ENCODE results near the gene HSPA12A. TPM values are rescaled to one million over a fixed set of nuclear protein-coding genes. Genes with fewer than 3 reads are reported as not detected.

HSPA12A gene
- polyA plus RNA-seq (5.4 to 8.5 TPM (median 8.1 TPM) in 3 replicates), polyA minus RNA-seq (7.7 to 14.1 TPM (median 13.7 TPM) in 3 replicates)
- 4.8 TPM for polyA plus RNA-seq (2011; ENCODE audit: low read depth)
- polyA plus RNA-seq (2011; cell fraction: cytosol; rRNA removed) = 5.1 and 6.9 TPM in 2 replicates
- 18.1 and 20.3 TPM in 2 replicates for polyA plus RNA-seq (2011; cell fraction: nucleus; rRNA removed)
- polyA plus RNA-seq (2012; ENCODE audit: low replicate concordance) = 4.1 and 4.8 TPM in 2 replicates
- polyA minus RNA-seq (2011; cell fraction: cytosol; rRNA and poly(A)+ RNA removed) = 10.6 TPM
- 7.9 and 17.2 TPM in 2 replicates for polyA minus RNA-seq (2011; cell fraction: nucleus; rRNA and poly(A)+ RNA removed)

DNA sequence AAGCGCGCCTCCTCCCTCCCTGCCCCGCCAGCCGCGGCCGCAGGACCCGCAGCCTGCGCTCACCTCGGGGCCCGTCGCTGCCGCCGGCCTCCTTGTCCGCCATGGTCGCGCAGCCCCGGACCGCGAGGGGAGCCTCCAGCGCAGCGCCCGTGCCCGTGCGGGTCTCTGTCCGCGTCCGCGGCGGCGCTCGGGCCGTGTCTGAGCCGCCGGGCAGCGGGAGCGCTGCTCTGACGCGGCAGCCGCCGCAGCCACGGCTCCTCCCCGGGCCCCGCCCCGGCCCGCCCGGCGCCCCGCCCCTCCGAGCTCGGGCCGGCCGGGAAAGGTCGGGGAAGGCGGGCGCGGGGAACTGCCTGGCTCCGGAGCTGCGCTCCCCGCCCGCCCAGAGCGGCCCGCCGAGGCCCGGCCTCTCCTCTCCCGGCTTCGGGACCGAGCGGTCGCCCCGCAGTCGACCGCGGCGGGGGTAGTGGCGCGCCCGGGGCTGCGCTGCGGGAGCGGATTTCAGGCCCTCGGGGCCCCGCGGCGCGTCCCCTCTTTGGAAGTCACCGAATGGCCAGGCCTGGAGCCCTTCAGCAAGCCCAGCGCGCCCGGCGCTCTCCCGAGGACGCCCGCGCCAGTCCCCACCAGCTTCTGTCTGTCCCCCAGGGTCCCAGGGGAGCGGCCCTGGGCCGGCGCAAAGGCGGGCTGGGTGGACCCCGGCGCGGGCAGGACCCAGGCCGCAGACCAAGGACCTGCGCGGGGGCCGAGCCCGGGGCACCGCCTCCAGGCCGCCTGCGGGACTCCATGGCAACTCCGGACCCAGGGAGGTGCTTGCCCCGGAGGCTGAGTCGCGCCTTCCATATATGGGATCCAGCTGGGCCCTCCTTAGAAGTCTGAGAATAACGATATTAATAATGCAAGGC lies at the start of gene HSPA12A:
TSS of gene HSPA12A (minus strand) at position 200 of the 899 bp plus-strand sequence. CDS start at position 103, 97 bp downstream.
- H3K36me3 ChIP-seq (ENCODE audit: control insufficient read depth in 2 of 2, extremely low read depth in 1 of 2, insufficient read depth in 2 of 2, low read length in 2 of 2) = no peaks in the 10 kb centered on the region
- DNase-seq (ENCODE audit: low read depth, low spot score) (no peak), FAIRE-seq (no peak)
- peak within 1 kb of the TSS; percentile 80 for H3K4me2 ChIP-seq (ENCODE audit: control insufficient read depth, extremely low read depth, insufficient read depth, low read depth, low read length)
- H3K27ac ChIP-seq (ENCODE audit: control insufficient read depth, insufficient read depth, low read length) = no peak within 1 kb of the TSS
- no peak for TF ChIP-seq CTCF (optimal IDR thresholded peaks at IDR 0.05 in 1 of 3, IDR thresholded peaks at IDR 0.05 in 1 of 3, conservative IDR thresholded peaks at IDR 0.05 in 1 of 3; ENCODE audit: extremely low read depth in 1 of 3, insufficient read depth in 2 of 3, low read length in 3 of 3)
- no peaks in the 10 kb centered on the region for H3K9me3 ChIP-seq (ENCODE audit: control insufficient read depth, low read depth, low read length)
- peak within 1 kb of the TSS; percentile 63 for H2AFZ ChIP-seq (ENCODE audit: control insufficient read depth, low read length)
- dilution Hi-C loops (cut with MboI; ENCODE audit: extremely low pct_ligation_motif_present, low sequenced_read_pairs) = no loop called here
- H3K9me1 ChIP-seq (ENCODE audit: control insufficient read depth, extremely low read depth, insufficient read depth, low read length) = no peaks in the 10 kb centered on the region
- peak within 1 kb of the TSS; percentile 56 to 70 (median 59) for H3K4me3 ChIP-seq (ENCODE audit: control insufficient read depth in 2 of 3, extremely low read depth in 1 of 3, insufficient read depth in 2 of 3, low read depth in 1 of 3, low read length in 3 of 3)
- peaks cover 3% of the 10 kb centered on the region for H4K20me1 ChIP-seq (ENCODE audit: control insufficient read depth, extremely low read depth, insufficient read depth, low read length)
- H3K9ac ChIP-seq (ENCODE audit: control insufficient read depth, extremely low read depth, insufficient read depth, low read length) = peak within 1 kb of the TSS; percentile 54
- H3K27me3 ChIP-seq (ENCODE audit: control insufficient read depth, extremely low read depth, insufficient read depth, low read length) = no peaks in the 10 kb centered on the region
- no peaks in the 10 kb centered on the region for H3K79me2 ChIP-seq (ENCODE audit: control insufficient read depth, insufficient read depth, low read length)
- H3K4me1 ChIP-seq (ENCODE audit: control insufficient read depth, extremely low read depth, insufficient read depth, low read length) = peaks cover 7% of the 10 kb centered on the region

GRCh38 chr10:116791241-116791640 lies 48.9 kb upstream of the HSPA12A start:
- FAIRE-seq = no peak
- Histone ChIP-seq H3K9ac (ENCODE audit: control insufficient read depth, extremely low read depth, insufficient read depth, low read length) (no peak overlapping the region), H3K4me3 (ENCODE audit: control insufficient read depth in 2 of 3, extremely low read depth in 1 of 3, insufficient read depth in 2 of 3, low read depth in 1 of 3, low read length in 3 of 3) (no peak overlapping the region)

More at GRCh38 chr10:116791241-116791640, 48.9 kb upstream of the HSPA12A start:
- H4K20me1 ChIP-seq (ENCODE audit: control insufficient read depth, extremely low read depth, insufficient read depth, low read length) = no peaks in the 10 kb centered on the region
- H3K27ac ChIP-seq (ENCODE audit: control insufficient read depth, insufficient read depth, low read length) = no peak overlapping the region
- no peaks in the 10 kb centered on the region for H3K36me3 ChIP-seq (ENCODE audit: control insufficient read depth in 2 of 2, extremely low read depth in 1 of 2, insufficient read depth in 2 of 2, low read length in 2 of 2)
- no peaks in the 10 kb centered on the region for H3K9me1 ChIP-seq (ENCODE audit: control insufficient read depth, extremely low read depth, insufficient read depth, low read length)
- no peaks in the 10 kb centered on the region for H3K4me1 ChIP-seq (ENCODE audit: control insufficient read depth, extremely low read depth, insufficient read depth, low read length)
- H3K9me3 ChIP-seq (ENCODE audit: control insufficient read depth, low read depth, low read length) = no peaks in the 10 kb centered on the region
- no peak for TF ChIP-seq EZH2 (IDR thresholded peaks at IDR 0.05; ENCODE audit: low read length)
- TF ChIP-seq CTCF (optimal IDR thresholded peaks at IDR 0.05 in 1 of 3, IDR thresholded peaks at IDR 0.05 in 1 of 3, conservative IDR thresholded peaks at IDR 0.05 in 1 of 3; ENCODE audit: extremely low read depth in 1 of 3, insufficient read depth in 2 of 3, low read length in 3 of 3) = no peak
- dilution Hi-C loops (cut with MboI; ENCODE audit: extremely low pct_ligation_motif_present, low sequenced_read_pairs) = no loop called here
- DNase-seq (ENCODE audit: low read depth, low spot score) = no peak
- H2AFZ ChIP-seq (ENCODE audit: control insufficient read depth, low read length) = no peak overlapping the region
- no peaks in the 10 kb centered on the region for H3K79me2 ChIP-seq (ENCODE audit: control insufficient read depth, insufficient read depth, low read length)
- no peaks in the 10 kb centered on the region for H3K27me3 ChIP-seq (ENCODE audit: control insufficient read depth, extremely low read depth, insufficient read depth, low read length)
- H3K4me2 ChIP-seq (ENCODE audit: control insufficient read depth, extremely low read depth, insufficient read depth, low read depth, low read length) = no peak overlapping the region

All from keratinocyte (primary cell).